ENCODE results near the gene RPN1. TPM values are rescaled to one million over a fixed set of nuclear protein-coding genes. Genes with fewer than 3 reads are reported as not detected.

Gene RPN1
- total and polyA plus RNA-seq, 2 of the 13 experiments (the other 11 are each of a cell fraction or from before 2014, with no cell fraction given): 290 to 342 TPM

DNA sequence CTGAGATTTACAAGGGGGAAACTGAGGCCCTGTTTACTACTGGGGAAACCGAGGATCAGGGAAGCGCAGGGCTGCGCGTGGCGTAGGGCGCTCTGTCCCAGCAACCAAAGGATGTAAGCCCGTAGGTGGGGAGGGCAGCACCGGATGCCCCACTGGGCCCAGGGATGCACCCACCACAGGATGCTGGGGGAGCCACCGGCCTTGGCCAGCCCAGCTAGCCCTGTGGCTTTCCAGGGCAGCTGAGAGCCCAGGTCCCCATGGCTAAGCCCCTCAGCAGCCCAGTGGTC, 33.4 kb downstream of the RPN1 start (continued):
- TF ChIP-seq ZSCAN12 (CRISPR knock-in tag; IDR thresholded peaks at IDR 0.05) (no peak), ZNF589 (CRISPR knock-in tag; conservative IDR thresholded peaks at IDR 0.05) (no peak), KLF16 (CRISPR knock-in tag; IDR thresholded peaks at IDR 0.05) (0 out of 4 replicates have a peak, but pooled peaks of 1 of the 2 experiments have one; percentile 4), RFX1 (IDR thresholded peaks at IDR 0.05) (no peak), ZZZ3 (CRISPR knock-in tag; IDR thresholded peaks at IDR 0.05; ENCODE audit: borderline replicate concordance) (0 out of 2 replicates have a peak, but pooled peaks have one; percentile 3), MXI1 (IDR thresholded peaks at IDR 0.05; ENCODE audit: borderline replicate concordance, low read depth, low read length) (no peak)
- TF ChIP-seq, protein P1, sequence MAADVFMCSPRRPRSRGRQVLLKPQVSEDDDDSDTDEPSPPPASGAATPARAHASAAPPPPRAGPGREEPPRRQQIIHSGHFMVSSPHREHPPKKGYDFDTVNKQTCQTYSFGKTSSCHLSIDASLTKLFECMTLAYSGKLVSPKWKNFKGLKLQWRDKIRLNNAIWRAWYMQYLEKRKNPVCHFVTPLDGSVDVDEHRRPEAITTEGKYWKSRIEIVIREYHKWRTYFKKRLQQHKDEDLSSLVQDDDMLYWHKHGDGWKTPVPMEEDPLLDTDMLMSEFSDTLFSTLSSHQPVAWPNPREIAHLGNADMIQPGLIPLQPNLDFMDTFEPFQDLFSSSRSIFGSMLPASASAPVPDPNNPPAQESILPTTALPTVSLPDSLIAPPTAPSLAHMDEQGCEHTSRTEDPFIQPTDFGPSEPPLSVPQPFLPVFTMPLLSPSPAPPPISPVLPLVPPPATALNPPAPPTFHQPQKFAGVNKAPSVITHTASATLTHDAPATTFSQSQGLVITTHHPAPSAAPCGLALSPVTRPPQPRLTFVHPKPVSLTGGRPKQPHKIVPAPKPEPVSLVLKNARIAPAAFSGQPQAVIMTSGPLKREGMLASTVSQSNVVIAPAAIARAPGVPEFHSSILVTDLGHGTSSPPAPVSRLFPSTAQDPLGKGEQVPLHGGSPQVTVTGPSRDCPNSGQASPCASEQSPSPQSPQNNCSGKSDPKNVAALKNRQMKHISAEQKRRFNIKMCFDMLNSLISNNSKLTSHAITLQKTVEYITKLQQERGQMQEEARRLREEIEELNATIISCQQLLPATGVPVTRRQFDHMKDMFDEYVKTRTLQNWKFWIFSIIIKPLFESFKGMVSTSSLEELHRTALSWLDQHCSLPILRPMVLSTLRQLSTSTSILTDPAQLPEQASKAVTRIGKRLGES (CRISPR knock-in tag; IDR thresholded peaks at IDR 0.05; ENCODE audit: borderline replicate concordance): no peak

DNA sequence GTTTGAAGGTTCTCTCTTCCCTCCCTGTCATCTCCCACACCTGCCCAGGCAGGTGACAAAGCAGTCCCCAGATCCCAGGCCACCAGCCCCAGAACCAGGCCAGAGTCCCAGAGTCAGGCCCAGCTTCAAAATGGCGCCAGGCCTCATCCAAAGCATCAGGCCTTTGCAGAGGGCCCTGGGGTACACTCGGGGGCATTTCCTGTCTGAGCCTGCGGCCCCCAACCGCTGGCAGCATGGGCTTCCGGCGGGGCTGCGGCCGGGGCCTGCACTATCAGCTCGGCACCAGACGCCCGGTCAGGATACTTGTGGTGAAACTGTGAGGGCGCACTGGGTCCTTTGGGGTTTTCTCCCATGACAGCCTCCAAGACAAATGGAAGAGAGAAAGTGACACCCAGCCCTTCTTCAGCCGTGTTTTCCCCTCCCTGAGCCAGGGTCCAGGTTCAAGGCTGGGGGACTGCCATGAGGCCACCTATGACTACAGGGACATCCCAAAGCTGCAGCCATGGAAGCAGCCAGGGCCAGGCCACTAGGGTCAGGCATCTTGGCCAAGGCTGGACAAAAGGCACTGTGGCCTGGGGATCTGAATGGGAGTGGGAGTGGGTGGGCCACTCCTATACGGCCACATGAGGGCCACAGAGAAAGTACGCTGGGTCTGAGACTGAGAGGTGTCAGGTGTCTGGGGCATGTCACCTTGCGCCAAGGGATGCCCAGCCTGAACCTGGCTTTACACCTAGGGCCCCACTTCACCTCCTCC, 33.9 kb downstream of the RPN1 start:
- ATAC-seq (no peak), DNase-seq (ENCODE audit: low spot score) (no peak), FAIRE-seq (no peak)
- H3K4me3 ChIP-seq (replicated peaks in 1 of 3; ENCODE audit: insufficient read depth in 1 of 3, low read depth in 2 of 3, low read length in 3 of 3): peak overlapping the region in 1 of 3 experiments; percentile 83; a peak in 1 of 6 replicates
- no peaks in the 10 kb centered on the region for H3K27me3 ChIP-seq (ENCODE audit: control insufficient read depth in 1 of 2, insufficient read depth in 2 of 2, low read length in 2 of 2)
- ChIA-PET POLR2A (interaction anchor here (1.4 kb wide), 1 partner anchor 32 kb away, joined by 3 read pairs; no protein-coding TSS in a partner anchor), CTCF (ENCODE audit: low intra/inter-chr PET ratio, low total read pairs) (interaction anchor here (0.6 to 1.9 kb wide), 3 partner anchors 178 to 334 kb away, joined by 3 to 8 read pairs (median 4); no protein-coding TSS in a partner anchor)
- in situ Hi-C loops (cut with HindIII; ENCODE audit: extremely low pct_ligation_motif_present, low pct_unique_long_range_greater_than_20kb) (no loop called here), intact Hi-C loops (cut with micrococcal nuclease; ENCODE audit: unreplicated experiment) (loop anchor here (10.0 kb wide), 1 partner anchor 328 kb away; no protein-coding TSS in a partner anchor)
- no peak overlapping the region for H2AFZ ChIP-seq (ENCODE audit: low read length)
- H3K4me2 ChIP-seq (ENCODE audit: low read depth, low read length): peak overlapping the region; percentile 80; the same call in 1 of the 2 replicates
- H3K4me1 ChIP-seq (ENCODE audit: insufficient read depth, low read length): peaks cover 41% of the 10 kb centered on the region
- 100% methylated on average over 1 of the region's 16 CpGs for WGBS (ENCODE audit: low lambda C conversion rate)
- H3K9me3 ChIP-seq (ENCODE audit: low read length): no peaks in the 10 kb centered on the region
- no peaks in the 10 kb centered on the region for H3K79me2 ChIP-seq (ENCODE audit: insufficient read depth, low read length)
- no peaks in the 10 kb centered on the region for H4K20me1 ChIP-seq (ENCODE audit: insufficient read depth, low read length)
- H3K27ac ChIP-seq (ENCODE audit: extremely low read length, insufficient read depth, low read length): peak overlapping the region; percentile 48
- peaks cover 14 to 25% of the 10 kb centered on the region in 2 experiments for H3K36me3 ChIP-seq (replicated peaks in 1 of 2; ENCODE audit: control insufficient read depth in 1 of 2, insufficient read depth in 2 of 2, low read length in 2 of 2)
- BruUV-seq (replicated peaks): no TSS peak
- H3K9ac ChIP-seq (ENCODE audit: insufficient read depth, low read depth, low read length): peak overlapping the region; percentile 82; the same call in 1 of the 2 replicates
- peak; percentile 2; the same call in 1 of the 2 replicates for TF ChIP-seq RXRA (CRISPR knock-in tag; IDR thresholded peaks at IDR 0.05)
- TF ChIP-seq TOPORS (CRISPR knock-in tag; IDR thresholded peaks at IDR 0.05): no peak
- TF ChIP-seq, protein P2, sequence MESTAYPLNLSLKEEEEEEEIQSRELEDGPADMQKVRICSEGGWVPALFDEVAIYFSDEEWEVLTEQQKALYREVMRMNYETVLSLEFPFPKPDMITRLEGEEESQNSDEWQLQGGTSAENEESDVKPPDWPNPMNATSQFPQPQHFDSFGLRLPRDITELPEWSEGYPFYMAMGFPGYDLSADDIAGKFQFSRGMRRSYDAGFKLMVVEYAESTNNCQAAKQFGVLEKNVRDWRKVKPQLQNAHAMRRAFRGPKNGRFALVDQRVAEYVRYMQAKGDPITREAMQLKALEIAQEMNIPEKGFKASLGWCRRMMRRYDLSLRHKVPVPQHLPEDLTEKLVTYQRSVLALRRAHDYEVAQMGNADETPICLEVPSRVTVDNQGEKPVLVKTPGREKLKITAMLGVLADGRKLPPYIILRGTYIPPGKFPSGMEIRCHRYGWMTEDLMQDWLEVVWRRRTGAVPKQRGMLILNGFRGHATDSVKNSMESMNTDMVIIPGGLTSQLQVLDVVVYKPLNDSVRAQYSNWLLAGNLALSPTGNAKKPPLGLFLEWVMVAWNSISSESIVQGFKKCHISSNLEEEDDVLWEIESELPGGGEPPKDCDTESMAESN (CRISPR knock-in tag; conservative IDR thresholded peaks at IDR 0.05): no peak

Measured in HepG2 (cell line).